GM19099 (cell line): ENCODE data around the gene BCLAF3.

Experiments used
- POLR2A ChIP-seq: IDR thresholded peaks from 3 replicates; pipeline ENCODE4 v1.6.1; 2011; ENCODE audit warnings: low read depth; ENCODE audit not compliant: insufficient read length; ENCODE audit errors: extremely low read depth

BCLAF3 gene

GRCh38 chrX:19954335-19955096 is 36.3 kb downstream of the BCLAF3 start:
- no peak for TF ChIP-seq POLR2A

DNA sequence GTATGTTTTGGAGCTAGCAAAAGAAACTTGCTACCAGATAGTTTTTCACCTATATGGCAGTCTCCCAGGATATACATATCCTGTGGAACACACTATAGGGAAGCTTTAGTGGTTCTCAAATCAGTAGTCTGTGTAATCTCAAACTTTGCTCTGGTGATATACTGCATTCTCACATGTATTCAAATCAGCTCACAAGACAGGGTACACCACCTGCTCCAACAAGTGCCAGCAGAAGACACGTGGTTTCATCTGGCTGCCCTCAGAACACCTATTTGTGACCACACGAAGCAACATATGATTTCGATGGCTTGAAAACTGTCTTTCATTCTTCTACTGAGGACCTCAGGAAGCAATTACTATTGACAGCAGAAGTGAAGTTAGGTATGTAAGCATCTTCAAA is 37.7 kb downstream of the BCLAF3 start:
- no peak for TF ChIP-seq POLR2A

- TF ChIP-seq POLR2A = no peak
Observed at GRCh38 chrX:19949340-19949739, 41.5 kb downstream of the BCLAF3 start.

DNA sequence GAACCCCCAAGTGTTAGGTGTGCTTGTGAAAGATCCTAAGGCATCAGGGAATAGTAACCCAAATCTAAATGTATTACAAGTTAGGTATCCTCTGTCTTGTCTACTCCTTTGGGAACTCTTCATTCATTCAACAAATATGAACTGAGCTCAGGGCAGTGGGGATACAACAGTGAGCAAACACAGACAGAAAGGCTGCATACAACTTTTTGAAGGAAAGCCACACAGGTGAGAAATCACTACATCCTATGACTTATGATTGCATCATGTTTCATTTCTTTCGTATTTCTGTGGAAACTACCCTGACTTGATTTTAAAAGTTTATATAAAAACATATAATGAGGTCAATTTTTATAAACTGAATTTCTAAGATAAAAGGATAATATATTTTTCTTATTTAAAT is 43.2 kb downstream of the BCLAF3 start:
- TF ChIP-seq POLR2A = no peak
